ENCODE results near the gene VSX1.

VSX1 gene

GRCh38 chr20:25120920-25121319 is 39.0 kb upstream of the VSX1 start:
- TF ChIP-seq CTCF (IDR thresholded peaks at IDR 0.05): no peak

- TF ChIP-seq CTCF (IDR thresholded peaks at IDR 0.05): no peak
Observed at GRCh38 chr20:25120457-25120856, 38.5 kb upstream of the VSX1 start.

- no peak for TF ChIP-seq CTCF (IDR thresholded peaks at IDR 0.05)
Observed at GRCh38 chr20:25118529-25118928, 36.6 kb upstream of the VSX1 start.

GRCh38 chr20:25117990-25118389 is 36.0 kb upstream of the VSX1 start:
- TF ChIP-seq CTCF (IDR thresholded peaks at IDR 0.05): no peak

- TF ChIP-seq CTCF (IDR thresholded peaks at IDR 0.05): no peak
Observed at GRCh38 chr20:25116739-25117458, 35.0 kb upstream of the VSX1 start.

- TF ChIP-seq CTCF (IDR thresholded peaks at IDR 0.05): no peak
Observed at GRCh38 chr20:25103526-25103925, 21.6 kb upstream of the VSX1 start.

- no peak for TF ChIP-seq CTCF (IDR thresholded peaks at IDR 0.05)
Observed at GRCh38 chr20:25100914-25101313, 19.0 kb upstream of the VSX1 start.

Data from LNCAP (cell line).